HK-2 (cell line): Measurements from ENCODE around the gene LUC7L2.
"Not testable (repeated sequence)": the region's sequence is repeated elsewhere in the genome, so short reads cannot be mapped to it uniquely, and the experiment has no call there.

ENCODE experiments used
- DNase-seq: peaks from one replicate; pipeline ENCODE4 v3.0.0-alpha.2; 2018; ENCODE audit not compliant: unreplicated experiment

The LUC7L2 gene

GRCh38 chr7:139451638-139452037 is 91.9 kb downstream of the LUC7L2 start:
- DNase-seq = peak; percentile 54

- no peak for DNase-seq
These were observed 93.4 kb downstream of the LUC7L2 start for GRCh38 chr7:139452958-139453672.

GRCh38 chr7:139453673-139454321 is 94.1 kb downstream of the LUC7L2 start:
- no peak for DNase-seq

GRCh38 chr7:139455789-139456188 is 96.1 kb downstream of the LUC7L2 start:
- DNase-seq = no peak

GRCh38 chr7:139456511-139456910 is 96.8 kb downstream of the LUC7L2 start:
- no peak for DNase-seq

- DNase-seq = peak; percentile 51
These were observed 97.7 kb downstream of the LUC7L2 start for GRCh38 chr7:139457153-139457946.

- not testable (repeated sequence) for DNase-seq
These were observed 103.7 kb downstream of the LUC7L2 start for GRCh38 chr7:139463421-139463820.

GRCh38 chr7:139464511-139464910 is 104.8 kb downstream of the LUC7L2 start:
- not testable (repeated sequence) for DNase-seq

- DNase-seq = not testable (repeated sequence)
These were observed 105.4 kb downstream of the LUC7L2 start for GRCh38 chr7:139465072-139465471.

GRCh38 chr7:139467729-139468128 is 108.0 kb downstream of the LUC7L2 start:
- DNase-seq = not testable (repeated sequence)

GRCh38 chr7:139468281-139468680 is 108.6 kb downstream of the LUC7L2 start:
- not testable (repeated sequence) for DNase-seq

- DNase-seq = peak; percentile 30
These were observed 112.2 kb downstream of the LUC7L2 start for GRCh38 chr7:139471740-139472353.
